Common myeloid progenitor, CD34-positive (primary cell): Measurements from ENCODE around the gene APOB. TPM values are rescaled to one million over a fixed set of nuclear protein-coding genes. Genes with fewer than 3 reads are reported as not detected.

Experiments used
- CTCF ChIA-PET: fragments of 350-600 bp; sonication (Branson Sonifier 250); formaldehyde crosslinking; loops from one replicate; lab custom pipeline; 2021; ENCODE audit warnings: antibody characterized with exemption; lab: Charles Lee
- POLR2A ChIA-PET: fragments of 350-600 bp; sonication (Branson Sonifier 250); formaldehyde crosslinking; loops from one replicate; lab custom pipeline; 2021; ENCODE audit warnings: antibody characterized with exemption; lab: Charles Lee
- DNase-seq, 3 donors: peaks; one replicate each; pipeline versions ENCODE4 v3.0.0 to v3.0.0-alpha.2; 2013
- H3K27ac ChIP-seq, 2 experiments: 1 replicate in 1 of 2; 2 replicates in 1 of 2; pipeline ENCODE4 v1.7.0; 2013; ENCODE audit warnings: inconsistent platforms in 2 of 2, low read length in 2 of 2, mild to moderate bottlenecking in 2 of 2, low read depth in 1 of 2, moderate library complexity in 1 of 2; ENCODE audit not compliant: severe bottlenecking in 2 of 2, insufficient read depth in 1 of 2, poor library complexity in 1 of 2
- H3K27me3 ChIP-seq, 5 experiments: replicated peaks in 2 of 5; 1 replicate in 3 of 5; 2 replicates in 2 of 5; pipeline versions ENCODE4 v1.6.1 to v1.7.0; 2013; ENCODE audit warnings: low read length in 4 of 5, mild to moderate bottlenecking in 2 of 5, moderate library complexity in 2 of 5, inconsistent platforms in 1 of 5; ENCODE audit not compliant: insufficient read depth in 5 of 5, control insufficient read depth in 4 of 5
- H3K36me3 ChIP-seq, 4 experiments: 1 replicate in 2 of 4; 2 replicates in 2 of 4; pipeline versions ENCODE4 v1.6.1 to v1.7.0; 2013; ENCODE audit warnings: low read length in 3 of 4, control low read depth in 1 of 4, mild to moderate bottlenecking in 1 of 4; ENCODE audit not compliant: control insufficient read depth in 4 of 4, insufficient read depth in 4 of 4
- H3K4me1 ChIP-seq, 4 experiments: 1 replicate in 3 of 4; 2 replicates in 1 of 4; pipeline versions ENCODE4 v1.6.1 to v1.7.1; 2013; ENCODE audit warnings: low read length in 3 of 4, mild to moderate bottlenecking in 3 of 4, control low read depth in 1 of 4, inconsistent platforms in 1 of 4, moderate library complexity in 1 of 4; ENCODE audit not compliant: control insufficient read depth in 4 of 4, insufficient read depth in 4 of 4; ENCODE audit errors: control extremely low read depth in 1 of 4
- H3K4me3 ChIP-seq, 7 experiments: 1 replicate in 4 of 7; 2 replicates in 3 of 7; pipeline versions ENCODE4 v1.5.1 to v1.7.0; 2013; ENCODE audit warnings: mild to moderate bottlenecking in 7 of 7, low read length in 6 of 7, moderate library complexity in 6 of 7, inconsistent platforms in 2 of 7, low read depth in 2 of 7, control low read depth in 1 of 7; ENCODE audit not compliant: insufficient read depth in 4 of 7, control insufficient read depth in 1 of 7; ENCODE audit errors: extremely low read depth in 1 of 7
- H3K9me3 ChIP-seq, 5 experiments: 1 replicate in 4 of 5; 2 replicates in 1 of 5; pipeline versions ENCODE4 v1.6.1 to v1.7.1; 2013; ENCODE audit warnings: low read length in 4 of 5, mild to moderate bottlenecking in 2 of 5, inconsistent platforms in 1 of 5, low read depth in 1 of 5, moderate library complexity in 1 of 5; ENCODE audit not compliant: control insufficient read depth in 4 of 5, insufficient read depth in 2 of 5; ENCODE audit errors: control extremely low read depth in 1 of 5
- WGBS: methylation state at CpG from one replicate; pipeline ENCODE4 v1.1.5; 2013; ENCODE audit not compliant: insufficient coverage; 5-methylcytosine and 5-hydroxymethylcytosine counted together
- polyA plus RNA-seq: library from polyadenylated mRNA; unstranded; fragments of 120-200 nt; gene quantifications from one replicate; pipeline ENCODE4 v1.2.1, GENCODE V29; 2013

The APOB gene, protein sequence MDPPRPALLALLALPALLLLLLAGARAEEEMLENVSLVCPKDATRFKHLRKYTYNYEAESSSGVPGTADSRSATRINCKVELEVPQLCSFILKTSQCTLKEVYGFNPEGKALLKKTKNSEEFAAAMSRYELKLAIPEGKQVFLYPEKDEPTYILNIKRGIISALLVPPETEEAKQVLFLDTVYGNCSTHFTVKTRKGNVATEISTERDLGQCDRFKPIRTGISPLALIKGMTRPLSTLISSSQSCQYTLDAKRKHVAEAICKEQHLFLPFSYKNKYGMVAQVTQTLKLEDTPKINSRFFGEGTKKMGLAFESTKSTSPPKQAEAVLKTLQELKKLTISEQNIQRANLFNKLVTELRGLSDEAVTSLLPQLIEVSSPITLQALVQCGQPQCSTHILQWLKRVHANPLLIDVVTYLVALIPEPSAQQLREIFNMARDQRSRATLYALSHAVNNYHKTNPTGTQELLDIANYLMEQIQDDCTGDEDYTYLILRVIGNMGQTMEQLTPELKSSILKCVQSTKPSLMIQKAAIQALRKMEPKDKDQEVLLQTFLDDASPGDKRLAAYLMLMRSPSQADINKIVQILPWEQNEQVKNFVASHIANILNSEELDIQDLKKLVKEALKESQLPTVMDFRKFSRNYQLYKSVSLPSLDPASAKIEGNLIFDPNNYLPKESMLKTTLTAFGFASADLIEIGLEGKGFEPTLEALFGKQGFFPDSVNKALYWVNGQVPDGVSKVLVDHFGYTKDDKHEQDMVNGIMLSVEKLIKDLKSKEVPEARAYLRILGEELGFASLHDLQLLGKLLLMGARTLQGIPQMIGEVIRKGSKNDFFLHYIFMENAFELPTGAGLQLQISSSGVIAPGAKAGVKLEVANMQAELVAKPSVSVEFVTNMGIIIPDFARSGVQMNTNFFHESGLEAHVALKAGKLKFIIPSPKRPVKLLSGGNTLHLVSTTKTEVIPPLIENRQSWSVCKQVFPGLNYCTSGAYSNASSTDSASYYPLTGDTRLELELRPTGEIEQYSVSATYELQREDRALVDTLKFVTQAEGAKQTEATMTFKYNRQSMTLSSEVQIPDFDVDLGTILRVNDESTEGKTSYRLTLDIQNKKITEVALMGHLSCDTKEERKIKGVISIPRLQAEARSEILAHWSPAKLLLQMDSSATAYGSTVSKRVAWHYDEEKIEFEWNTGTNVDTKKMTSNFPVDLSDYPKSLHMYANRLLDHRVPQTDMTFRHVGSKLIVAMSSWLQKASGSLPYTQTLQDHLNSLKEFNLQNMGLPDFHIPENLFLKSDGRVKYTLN (N-terminal part only)
- 0.01 TPM for polyA plus RNA-seq

DNA sequence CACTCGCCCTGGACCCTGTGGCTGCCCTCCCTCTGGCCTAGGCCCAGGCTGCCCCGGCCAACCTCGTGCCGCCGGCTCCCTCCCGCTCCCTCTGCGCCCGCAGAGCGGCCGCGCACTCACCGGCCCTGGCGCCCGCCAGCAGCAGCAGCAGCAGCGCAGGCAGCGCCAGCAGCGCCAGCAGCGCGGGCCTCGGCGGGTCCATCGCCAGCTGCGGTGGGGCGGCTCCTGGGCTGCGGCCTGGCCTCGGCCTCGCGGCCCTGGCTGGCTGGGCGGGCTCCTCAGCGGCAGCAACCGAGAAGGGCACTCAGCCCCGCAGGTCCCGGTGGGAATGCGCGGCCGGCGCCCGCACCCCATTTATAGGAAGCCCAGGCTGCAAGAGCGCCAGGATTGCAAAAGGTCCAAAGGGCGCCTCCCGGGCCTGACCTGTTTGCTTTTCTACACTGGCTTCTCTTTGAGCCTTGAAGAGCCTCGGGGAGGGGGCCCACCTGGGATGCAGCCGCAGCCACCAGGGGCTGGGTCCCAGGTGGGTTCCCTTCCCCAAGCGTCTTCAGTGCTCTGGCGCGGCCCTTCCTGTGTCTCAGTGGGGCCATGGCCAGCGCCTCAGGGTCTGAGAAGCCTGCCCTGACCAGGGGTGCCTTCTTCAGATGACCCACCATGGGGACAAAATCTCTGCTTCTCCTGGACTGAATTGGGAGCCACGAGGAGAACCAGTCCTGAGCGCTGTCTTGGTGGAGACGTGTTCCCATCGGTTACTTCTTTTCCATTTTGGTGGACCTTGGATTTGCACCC is at the start of gene APOB:
Gene APOB, minus strand, starts transcription at position 330 of the 789 bp plus-strand sequence. Its CDS starts 128 bp downstream, at position 202.
- no peaks in the 10 kb centered on the region for H3K36me3 ChIP-seq
- H3K27me3 ChIP-seq: peaks cover 2 to 28% (median 15%) of the 10 kb centered on the region in 5 experiments
- ChIA-PET POLR2A (no interaction called here), CTCF (interaction anchor here (0.9 to 8.6 kb wide), 10 partner anchors 9 to 663 kb away, joined by 3 to 112 read pairs (median 4); no protein-coding TSS in a partner anchor)
- H3K27ac ChIP-seq: no peak within 1 kb of the TSS
- peak in 2 of 3 donors; percentile 27 to 41 for DNase-seq
- H3K4me1 ChIP-seq: peaks cover 0 to 19% (median 6%) of the 10 kb centered on the region in 4 experiments
- no peaks in the 10 kb centered on the region for H3K9me3 ChIP-seq
- 38% methylated on average over 42 of the region's 51 CpGs for WGBS
- H3K4me3 ChIP-seq: peak within 1 kb of the TSS in 4 of 7 experiments; percentile 17 to 49 (median 36)

DNA sequence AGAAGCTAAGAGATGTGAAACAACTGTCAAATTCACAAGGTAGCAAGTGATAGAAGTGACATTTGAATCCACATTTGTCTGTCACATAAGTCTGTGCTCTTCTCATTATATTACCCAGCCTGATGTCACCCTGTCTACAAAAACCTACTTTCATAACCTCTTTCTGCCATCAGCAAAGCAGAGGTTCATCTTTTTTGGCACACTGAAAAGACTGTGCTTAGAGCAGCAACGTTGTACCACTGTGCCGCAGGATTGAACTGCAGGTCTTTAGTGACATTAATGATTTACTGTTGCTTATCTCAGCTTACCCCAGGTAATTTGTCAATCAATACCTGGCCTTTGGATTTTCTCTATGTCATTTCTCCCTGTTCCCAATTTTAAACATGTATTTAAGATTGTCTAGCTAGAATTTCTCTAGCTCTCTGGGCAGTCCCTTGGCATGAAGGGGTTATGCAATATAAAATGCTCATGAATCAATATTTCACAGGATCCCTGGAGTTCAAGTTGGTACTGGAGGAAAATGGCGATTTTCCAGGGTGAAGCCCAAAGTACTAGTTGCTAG is 48.5 kb upstream of the APOB start:
- H3K4me1 ChIP-seq: no peaks in the 10 kb centered on the region
- CTCF ChIA-PET: no interaction called here
- WGBS: 95% methylated on average over 3 of the region's 3 CpGs

DNA sequence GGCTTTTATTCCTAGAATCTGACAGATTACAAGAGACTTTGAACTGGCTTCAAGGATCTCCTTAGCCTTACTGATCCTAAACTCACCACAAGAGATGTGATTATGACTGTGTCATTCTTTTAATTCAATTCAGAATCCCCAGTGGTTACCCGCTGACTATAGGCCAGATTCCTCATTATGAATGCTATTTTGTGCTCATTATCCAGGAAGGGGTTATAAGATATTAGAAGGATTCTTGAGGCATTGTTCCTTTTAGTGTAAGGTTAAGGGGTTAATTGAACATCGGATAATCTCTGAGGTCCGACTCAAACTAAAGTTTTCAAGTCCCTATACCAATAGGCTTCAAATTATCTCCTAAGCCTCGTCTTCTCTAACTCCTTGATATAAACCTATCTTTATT is 40.5 kb upstream of the APOB start:
- no peaks in the 10 kb centered on the region for H3K27me3 ChIP-seq
- DNase-seq: no peak
- H3K27ac ChIP-seq: no peak overlapping the region
- ChIA-PET CTCF (no interaction called here), POLR2A (no interaction called here)
- WGBS: no CpG with 5 or more reads among the region's 4 CpGs
- H3K4me1 ChIP-seq: no peaks in the 10 kb centered on the region
- no peak overlapping the region for H3K4me3 ChIP-seq
- no peaks in the 10 kb centered on the region for H3K36me3 ChIP-seq
- H3K9me3 ChIP-seq: no peaks in the 10 kb centered on the region

More for the DNA sequence above, 48.5 kb upstream of the APOB start:
- no peaks in the 10 kb centered on the region for H3K27me3 ChIP-seq
- H3K27ac ChIP-seq: no peak overlapping the region
- no peak for DNase-seq
- H3K4me3 ChIP-seq: no peak overlapping the region
- H3K36me3 ChIP-seq: no peaks in the 10 kb centered on the region
- H3K9me3 ChIP-seq: peaks cover 0 to 2% (median 0%) of the 10 kb centered on the region in 5 experiments
- POLR2A ChIA-PET: no interaction called here

DNA sequence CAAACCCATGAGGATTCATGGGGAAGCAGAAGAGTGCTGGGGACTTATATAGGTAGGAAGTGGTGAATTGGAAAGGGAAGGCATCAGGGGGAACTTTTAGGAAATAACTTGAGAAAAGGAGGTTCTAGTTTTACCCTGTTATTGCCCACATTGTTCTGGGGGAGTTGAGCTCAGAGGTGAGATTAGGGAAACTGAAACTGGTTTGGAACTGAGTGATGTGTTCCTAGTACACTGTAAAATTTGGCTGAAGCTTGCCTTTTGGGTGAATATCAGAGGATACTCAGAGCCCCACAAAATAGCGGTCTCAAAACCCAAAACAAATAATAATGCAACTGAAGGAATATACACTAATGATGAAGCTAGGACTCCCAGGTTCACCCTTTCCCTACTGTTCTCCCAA is 39.6 kb upstream of the APOB start:
- no peak for DNase-seq
- POLR2A ChIA-PET: no interaction called here
- no peaks in the 10 kb centered on the region for H3K4me1 ChIP-seq
- no peaks in the 10 kb centered on the region for H3K36me3 ChIP-seq
- H3K9me3 ChIP-seq: peaks cover 0 to 3% (median 0%) of the 10 kb centered on the region in 5 experiments
- CTCF ChIA-PET: no interaction called here
- no CpG with 5 or more reads among the region's 1 CpG for WGBS
- no peak overlapping the region for H3K4me3 ChIP-seq
- no peak overlapping the region for H3K27ac ChIP-seq
- no peaks in the 10 kb centered on the region for H3K27me3 ChIP-seq

DNA sequence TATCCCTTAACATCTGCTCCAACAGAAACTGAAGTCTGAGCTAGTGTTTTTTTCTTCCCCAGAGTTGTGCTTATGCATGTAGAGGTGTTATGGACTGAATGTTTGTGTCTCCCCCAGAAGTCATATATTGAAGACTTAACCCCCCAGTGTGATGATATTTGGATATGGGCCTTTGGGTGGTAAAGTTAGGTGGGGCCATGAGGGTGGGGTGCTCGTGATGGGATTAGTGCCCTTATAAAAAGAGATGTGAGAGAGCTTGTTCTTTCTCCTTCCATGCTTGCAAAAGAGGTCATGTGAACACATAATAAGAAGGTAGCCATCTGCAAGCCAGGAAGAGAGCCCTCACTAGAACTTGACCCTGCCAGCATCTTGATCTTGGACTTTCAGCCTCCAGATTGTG is 34.4 kb upstream of the APOB start:
- no peak for DNase-seq
- Histone ChIP-seq H3K4me1 (no peaks in the 10 kb centered on the region), H3K27ac (no peak overlapping the region), H3K9me3 (peaks cover 0 to 7% (median 0%) of the 10 kb centered on the region in 5 experiments), H3K27me3 (no peaks in the 10 kb centered on the region), H3K36me3 (no peaks in the 10 kb centered on the region), H3K4me3 (no peak overlapping the region)
- ChIA-PET POLR2A (no interaction called here), CTCF (interaction anchor here (0.5 kb wide), 1 partner anchor 406 kb away, joined by 3 read pairs; no protein-coding TSS in a partner anchor)
- 100% methylated on average over 1 of the region's 1 CpG for WGBS
